H1 (cell line): ENCODE measurements around the gene FBLN2. TPM values are rescaled to one million over a fixed set of nuclear protein-coding genes. Genes with fewer than 3 reads are reported as not detected.

Source experiments
- CTCF ChIA-PET: fragments of 300-600 bp; sonication (Branson Sonifier 250); formaldehyde crosslinking; loops from one replicate; lab custom pipeline; 2021; ENCODE audit not compliant: partially characterized antibody; lab: Charles Lee
- POLR2A ChIA-PET: fragments of 300-600 bp; sonication (Branson Sonifier 250); formaldehyde crosslinking; loops from one replicate; lab custom pipeline; 2021; ENCODE audit warnings: inconsistent platforms; ENCODE audit not compliant: partially characterized antibody; lab: Charles Lee
- DNase-seq, 2 experiments: peaks; one replicate each; pipeline versions ENCODE4 v3.0.0 to v3.0.0-alpha.2; 2010 to 2022; ENCODE audit warnings: low spot score in 2 of 2, low read depth in 1 of 2, mixed read lengths in 1 of 2
- FAIRE-seq: peaks from 2 replicates; lab custom pipeline; 2011; peaks lifted over from hg19 to GRCh38; lab: Jason Lieb, UNC
- H2AFZ ChIP-seq: 2 replicates; pipeline ENCODE4 v1.8.1; 2012; ENCODE audit warnings: low read length, inconsistent platforms
- H2AK5ac ChIP-seq: 2 replicates; pipeline ENCODE4 v1.6.1; 2013; ENCODE audit warnings: low read depth, low read length
- H2BK120ac ChIP-seq: replicated peaks from 2 replicates; pipeline ENCODE3; 2013; ENCODE audit warnings: low read depth, low read length, inconsistent platforms
- H2BK12ac ChIP-seq: 2 replicates; pipeline ENCODE4 v1.6.1; 2013; ENCODE audit warnings: low read depth, low read length
- H2BK15ac ChIP-seq: 2 replicates; pipeline ENCODE4 v1.6.1; 2013; ENCODE audit warnings: low read length
- H2BK20ac ChIP-seq: 2 replicates; pipeline ENCODE4 v1.6.1; 2013; ENCODE audit warnings: low read length
- H2BK5ac ChIP-seq: 2 replicates; pipeline ENCODE4 v1.6.1; 2013; ENCODE audit warnings: low read depth, low read length
- H3K14ac ChIP-seq: 2 replicates; pipeline ENCODE4 v1.6.1; 2013; ENCODE audit warnings: inconsistent platforms; ENCODE audit not compliant: insufficient read length
- H3K18ac ChIP-seq: 2 replicates; pipeline ENCODE4 v1.6.1; 2013; ENCODE audit warnings: low read length; ENCODE audit errors: extremely low read depth
- H3K23ac ChIP-seq: 2 replicates; pipeline ENCODE4 v1.6.1; 2013; ENCODE audit warnings: inconsistent platforms; ENCODE audit not compliant: insufficient read length
- H3K23me2 ChIP-seq: 2 replicates; pipeline ENCODE4 v1.6.1; 2013; ENCODE audit warnings: low read depth, low read length
- H3K27ac ChIP-seq: 2 replicates; pipeline ENCODE4 v1.6.1; 2011; ENCODE audit warnings: low read depth, low read length, inconsistent platforms
- H3K27me3 ChIP-seq, 4 experiments: replicated peaks in 1 of 4; 1 replicate in 1 of 4; 2 replicates in 3 of 4; pipeline versions ENCODE4 v1.6.1 to v1.8.1; 2011 to 2013; ENCODE audit warnings: low read length in 3 of 4, mild to moderate bottlenecking in 3 of 4, inconsistent platforms in 2 of 4, mixed read lengths in 2 of 4, moderate library complexity in 1 of 4; ENCODE audit not compliant: control insufficient read depth in 3 of 4, insufficient read depth in 3 of 4; ENCODE audit errors: extremely low read depth in 1 of 4
- H3K36me3 ChIP-seq, 4 experiments: 2 replicates each; pipeline versions ENCODE4 v1.6.1 to v1.8.1; 2011 to 2013; ENCODE audit warnings: mild to moderate bottlenecking in 4 of 4, low read length in 3 of 4, moderate library complexity in 2 of 4, control low read depth in 1 of 4, inconsistent platforms in 1 of 4; ENCODE audit not compliant: insufficient read depth in 4 of 4, control insufficient read depth in 2 of 4
- H3K4ac ChIP-seq: replicated peaks from 2 replicates; pipeline ENCODE3; 2013; ENCODE audit warnings: low read length, low read depth, mixed read lengths, inconsistent platforms; ENCODE audit not compliant: insufficient read length
- H3K4me1 ChIP-seq, 4 experiments: replicated peaks in 1 of 4; 1 replicate in 1 of 4; 2 replicates in 3 of 4; pipeline versions ENCODE4 v1.6.1 to v1.8.1; 2011 to 2013; ENCODE audit warnings: low read length in 3 of 4, inconsistent platforms in 2 of 4, mixed read lengths in 1 of 4; ENCODE audit not compliant: insufficient read depth in 4 of 4, control insufficient read depth in 3 of 4
- H3K4me2 ChIP-seq, 2 experiments: 2 replicates each; pipeline versions ENCODE4 v1.6.1 to v1.8.1; 2011 to 2013; ENCODE audit warnings: low read depth in 2 of 2, low read length in 2 of 2, control low read depth in 1 of 2, inconsistent platforms in 1 of 2, mild to moderate bottlenecking in 1 of 2; ENCODE audit not compliant: insufficient read depth in 1 of 2
- H3K4me3 ChIP-seq, 4 experiments: fragments of 200-600, 300-600 bp in 1 of 4; sonication (generic), shearing (Covaris generic), sonication (Bioruptor Twin) in 1 of 4; 2 replicates each; pipeline versions ENCODE4 v1.5.1 to v1.8.1; 2011 to 2016; ENCODE audit warnings: low read length in 4 of 4, low read depth in 3 of 4, control low read depth in 2 of 4, inconsistent platforms in 2 of 4, mild to moderate bottlenecking in 2 of 4, mixed read lengths in 1 of 4, moderate library complexity in 1 of 4; ENCODE audit not compliant: insufficient read depth in 2 of 4; ENCODE audit errors: extremely low read depth in 1 of 4
- H3K56ac ChIP-seq: replicated peaks from 2 replicates; pipeline ENCODE3; 2013; ENCODE audit warnings: low read depth, mild to moderate bottlenecking, mixed read lengths, low read length, inconsistent platforms; ENCODE audit not compliant: insufficient read length
- H3K79me1 ChIP-seq: 2 replicates; pipeline ENCODE4 v1.6.1; 2013; ENCODE audit warnings: low read depth, low read length, control low read depth
- H3K79me2 ChIP-seq, 2 experiments: 2 replicates each; pipeline versions ENCODE4 v1.6.1 to v1.8.1; 2012 to 2013; ENCODE audit warnings: low read length in 2 of 2, mild to moderate bottlenecking in 2 of 2, inconsistent platforms in 1 of 2; ENCODE audit not compliant: insufficient read depth in 2 of 2, control insufficient read depth in 1 of 2
- H3K9ac ChIP-seq, 4 experiments: replicated peaks in 1 of 4; 1 replicate in 1 of 4; 2 replicates in 3 of 4; pipeline versions ENCODE4 v1.6.1 to v1.8.1; 2011 to 2013; ENCODE audit warnings: low read depth in 3 of 4, low read length in 3 of 4, control low read depth in 2 of 4, mild to moderate bottlenecking in 2 of 4, moderate library complexity in 2 of 4, inconsistent platforms in 1 of 4; ENCODE audit errors: extremely low read depth in 1 of 4
- H3K9me3 ChIP-seq, 2 experiments: 2 replicates each; pipeline versions ENCODE4 v1.6.1 to v1.8.1; 2012 to 2013; ENCODE audit warnings: mild to moderate bottlenecking in 2 of 2, moderate library complexity in 2 of 2, control low read depth in 1 of 2, inconsistent platforms in 1 of 2, low read depth in 1 of 2, low read length in 1 of 2, mixed read lengths in 1 of 2; ENCODE audit not compliant: insufficient read depth in 2 of 2
- H4K20me1 ChIP-seq, 2 experiments: replicated peaks in 1 of 2; 2 replicates each; pipeline versions ENCODE3 to v1.8.1; 2011 to 2013; ENCODE audit warnings: inconsistent platforms in 2 of 2, low read length in 2 of 2, mild to moderate bottlenecking in 1 of 2; ENCODE audit not compliant: insufficient read depth in 2 of 2, control insufficient read depth in 1 of 2
- H4K5ac ChIP-seq: 2 replicates; pipeline ENCODE4 v1.6.1; 2013; ENCODE audit warnings: low read length, low read depth, mixed read lengths, inconsistent platforms; ENCODE audit not compliant: insufficient read length
- H4K8ac ChIP-seq: 2 replicates; pipeline ENCODE4 v1.8.0; 2013; ENCODE audit warnings: mild to moderate bottlenecking, moderate library complexity, low read length, inconsistent platforms; ENCODE audit not compliant: insufficient read depth; ENCODE audit errors: extremely low read depth
- H4K91ac ChIP-seq: replicated peaks from 2 replicates; pipeline ENCODE3; 2013; ENCODE audit warnings: low read length, mixed read lengths, inconsistent platforms; ENCODE audit not compliant: insufficient read length
- CHD1 ChIP-seq: IDR thresholded peaks from 2 replicates; pipeline ENCODE4 v1.6.1; 2012; ENCODE audit warnings: low read depth, low read length, improper control_type of control experiment
- EGR1 ChIP-seq: IDR thresholded peaks from 2 replicates; pipeline ENCODE4 v1.6.1; 2011; ENCODE audit warnings: low read depth, low read length, borderline replicate concordance
- MAX ChIP-seq: IDR thresholded peaks from 2 replicates; pipeline ENCODE4 v1.6.1; 2012; ENCODE audit warnings: inconsistent platforms
- NRF1 ChIP-seq: IDR thresholded peaks from 2 replicates; pipeline ENCODE4 v1.6.1; 2011; ENCODE audit warnings: mild to moderate bottlenecking, low read depth, low read length, improper control_type of control experiment
- SAP30 ChIP-seq: fragments of 300-600 bp; sonication (generic); IDR thresholded peaks from 2 replicates; pipeline ENCODE4 v1.7.1; 2012; ENCODE audit warnings: low read length, moderate library complexity, mild to moderate bottlenecking, inconsistent platforms; ENCODE audit not compliant: insufficient read depth, insufficient replicate concordance
- WGBS, 2 experiments: shearing (Covaris generic) in 1 of 2; methylation state at CpG; one replicate each; pipeline versions ENCODE4 v1.1.6 to v1.1.7; 2013 to 2015; ENCODE audit warnings: low lambda C conversion rate in 2 of 2, mixed read lengths in 2 of 2, inconsistent platforms in 1 of 2, low coverage in 1 of 2, missing lambda C conversion rate in 1 of 2; ENCODE audit not compliant: insufficient replicate concordance in 2 of 2, insufficient coverage in 1 of 2, insufficient read length in 1 of 2; ENCODE audit errors: extremely low coverage in 1 of 2, missing lambda C conversion rate in 1 of 2; 5-methylcytosine and 5-hydroxymethylcytosine counted together
- polyA plus RNA-seq, 7 experiments: library from polyadenylated mRNA; depleted of rRNA in 3 of 7; stranded (reverse) in 5 of 7; unstranded in 2 of 7; fragments of >200 nt in 5 of 7; fragments of 200-250 nt in 2 of 7; gene quantifications; 1 replicate in 5 of 7; 2 replicates in 1 of 7; 4 replicates in 1 of 7; pipeline versions ENCODE4 v1.2.1 to v1.2.3, GENCODE V29; 2011 to 2013; ENCODE audit warnings: missing spikeins in 2 of 7, mixed read lengths in 2 of 7
- total RNA-seq: library from RNA; stranded (reverse); fragmentation: NEBNext Ultra II Directional; extraction: Animal tissue kit (Norgen Biotek cat#: 25700); gene quantifications from 2 replicates; pipeline ENCODE4 v1.2.1, GENCODE V29; 2021
- TF ChIP-seq, protein P1 (sequence below): IDR thresholded peaks from 2 replicates; pipeline ENCODE4 v1.6.1; 2011; ENCODE audit warnings: low read length, improper control_type of control experiment

FBLN2 gene
- total and polyA plus RNA-seq, 2 of the 8 experiments (the other 6 are each of a cell fraction or from before 2014, with no cell fraction given) = 17.4 to 24.2 TPM

DNA sequence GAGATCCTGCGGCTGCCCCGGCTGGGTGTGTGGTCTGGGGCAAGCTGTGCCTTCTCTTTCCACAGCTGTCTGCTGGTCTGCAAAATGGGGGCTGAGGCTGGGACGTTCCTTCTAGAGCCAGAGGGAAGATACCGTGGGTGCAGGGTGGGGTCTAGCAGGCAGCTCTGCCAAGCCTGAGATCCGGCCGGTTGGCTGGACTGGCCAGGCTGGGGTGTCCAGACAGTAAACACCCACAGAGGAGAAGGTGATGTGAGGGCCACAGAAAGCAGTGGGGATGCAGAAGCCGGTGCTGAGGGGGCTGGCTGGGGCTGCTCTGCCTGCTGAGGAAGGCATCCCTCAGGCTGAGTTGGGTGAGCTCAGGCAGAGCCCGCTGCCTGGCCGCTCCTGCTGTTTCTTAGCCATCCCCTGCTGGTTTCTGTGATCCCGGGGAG, 46.1 kb downstream of the FBLN2 start:
- TF ChIP-seq, protein P1, sequence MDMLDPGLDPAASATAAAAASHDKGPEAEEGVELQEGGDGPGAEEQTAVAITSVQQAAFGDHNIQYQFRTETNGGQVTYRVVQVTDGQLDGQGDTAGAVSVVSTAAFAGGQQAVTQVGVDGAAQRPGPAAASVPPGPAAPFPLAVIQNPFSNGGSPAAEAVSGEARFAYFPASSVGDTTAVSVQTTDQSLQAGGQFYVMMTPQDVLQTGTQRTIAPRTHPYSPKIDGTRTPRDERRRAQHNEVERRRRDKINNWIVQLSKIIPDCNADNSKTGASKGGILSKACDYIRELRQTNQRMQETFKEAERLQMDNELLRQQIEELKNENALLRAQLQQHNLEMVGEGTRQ = no peak
- TF ChIP-seq SAP30 (no peak), NRF1 (no peak), CHD1 (no peak), EGR1 (no peak), MAX (no peak)
- Histone ChIP-seq H3K4me3 (no peak overlapping the region), H3K4me1 (peaks cover 0 to 8% (median 4%) of the 10 kb centered on the region in 4 experiments; a peak in 3 of 7 replicates), H3K4me2 (no peak overlapping the region), H2BK120ac (no peak overlapping the region), H3K23me2 (no peaks in the 10 kb centered on the region; the same call in 1 of the 2 replicates), H3K79me2 (no peaks in the 10 kb centered on the region), H4K20me1 (peaks cover 0 to 3% of the 10 kb centered on the region in 2 experiments), H2AK5ac (no peak overlapping the region; the same call in 1 of the 2 replicates), H4K8ac (no peak overlapping the region), H4K5ac (no peak overlapping the region), H3K36me3 (no peaks in the 10 kb centered on the region), H3K9ac (no peak overlapping the region), H3K4ac (no peak overlapping the region), H3K9me3 (no peaks in the 10 kb centered on the region), H3K14ac (no peak overlapping the region), H3K23ac (no peak overlapping the region), H2BK5ac (no peak overlapping the region), H2BK15ac (no peak overlapping the region), H3K27ac (no peak overlapping the region), H3K27me3 (no peaks in the 10 kb centered on the region; a peak in 1 of 7 replicates), H2BK12ac (no peak overlapping the region), H3K56ac (no peak overlapping the region), H4K91ac (no peak overlapping the region), H2AFZ (no peak overlapping the region), H3K79me1 (no peaks in the 10 kb centered on the region), H2BK20ac (no peak overlapping the region), H3K18ac (no peak overlapping the region; the same call in 1 of the 2 replicates)
- ChIA-PET CTCF (interaction anchor here (0.7 to 1.3 kb wide), 5 partner anchors 14 to 99 kb away, joined by 3 to 4 read pairs (median 3); no protein-coding TSS in a partner anchor), POLR2A (no interaction called here)
- DNase-seq (no peak), FAIRE-seq (no peak)
- WGBS, 2 experiments = 78% methylated on average over 8 of the region's 10 CpGs; no CpG with 5 or more reads in 1 of the 2 experiments
